GM19452 (cell line): ENCODE measurements around the gene LHFPL4.

ENCODE experiments used
- ATAC-seq: cut with Tn5 transposase; IDR thresholded peaks from one replicate; pipeline ENCODE4 v1.9.1; 2021; ENCODE audit not compliant: unreplicated experiment

The LHFPL4 gene

GRCh38 chr3:9476935-9477334, 76.7 kb downstream of the LHFPL4 start:
- ATAC-seq: no peak

GRCh38 chr3:9474482-9474881, 79.1 kb downstream of the LHFPL4 start:
- ATAC-seq: no peak

GRCh38 chr3:9473496-9474065, 80.0 kb downstream of the LHFPL4 start:
- no peak for ATAC-seq

GRCh38 chr3:9469986-9470385, 83.6 kb downstream of the LHFPL4 start:
- no peak for ATAC-seq

GRCh38 chr3:9468460-9468859, 85.2 kb downstream of the LHFPL4 start:
- ATAC-seq: no peak

GRCh38 chr3:9467451-9467850, 86.2 kb downstream of the LHFPL4 start:
- ATAC-seq: no peak

- ATAC-seq: no peak
Observed at GRCh38 chr3:9455596-9456131, 98.0 kb downstream of the LHFPL4 start.

- ATAC-seq: no peak
Observed at GRCh38 chr3:9452417-9452816, 101.2 kb downstream of the LHFPL4 start.

GRCh38 chr3:9450991-9451390, 102.6 kb downstream of the LHFPL4 start:
- ATAC-seq: no peak

- ATAC-seq: no peak
Observed at GRCh38 chr3:9450126-9450525, 103.5 kb downstream of the LHFPL4 start.

GRCh38 chr3:9448643-9449042, 105.0 kb downstream of the LHFPL4 start:
- ATAC-seq: no peak
